ENCODE data around the gene SSBP3.

SSBP3 gene

GRCh38 chr1:54176621-54177327 lies 229.4 kb downstream of the SSBP3 start:
- DNase-seq (ENCODE audit: low read depth in 2 of 2) = no peak

All from fibroblast of skin of left quadriceps (primary cell).